HUES64 (cell line): ENCODE results near the gene PLA2G5.

Experiments used
- H3K27ac ChIP-seq: 2 replicates; pipeline ENCODE4 v1.7.0; 2013; ENCODE audit warnings: low read depth, low read length, inconsistent platforms
- H3K27me3 ChIP-seq: 2 replicates; pipeline ENCODE4 v1.6.1; 2013; ENCODE audit warnings: mild to moderate bottlenecking, low read length; ENCODE audit not compliant: insufficient read depth
- H3K36me3 ChIP-seq: 2 replicates; pipeline ENCODE4 v1.6.1; 2013; ENCODE audit warnings: mild to moderate bottlenecking, low read length; ENCODE audit not compliant: insufficient read depth
- H3K4me1 ChIP-seq: 2 replicates; pipeline ENCODE4 v1.6.1; 2013; ENCODE audit warnings: mild to moderate bottlenecking, low read length, moderate library complexity; ENCODE audit not compliant: insufficient read depth
- H3K4me3 ChIP-seq: 2 replicates; pipeline ENCODE4 v1.5.1; 2013; ENCODE audit warnings: mild to moderate bottlenecking, low read length, moderate library complexity
- H3K9ac ChIP-seq: 2 replicates; pipeline ENCODE4 v1.6.1; 2013; ENCODE audit warnings: mild to moderate bottlenecking, low read depth, low read length
- H3K9me3 ChIP-seq: 2 replicates; pipeline ENCODE4 v1.6.1; 2013; ENCODE audit warnings: low read depth, low read length; ENCODE audit not compliant: insufficient read depth
- WGBS: fragments of 150-250, 120-280 bp; methylation state at CpG from one replicate; pipeline ENCODE4 v1.1.7; 2013; ENCODE audit warnings: missing lambda C conversion rate; 5-methylcytosine and 5-hydroxymethylcytosine counted together

PLA2G5 gene

GRCh38 chr1:20108366-20109123 lies 38.6 kb downstream of the PLA2G5 start:
- H3K27me3 ChIP-seq = no peaks in the 10 kb centered on the region
- WGBS = 79% methylated on average over 5 of the region's 5 CpGs
- H3K4me1 ChIP-seq = no peaks in the 10 kb centered on the region
- H3K27ac ChIP-seq = no peak overlapping the region
- H3K36me3 ChIP-seq = no peaks in the 10 kb centered on the region
- H3K4me3 ChIP-seq = no peak overlapping the region
- no peaks in the 10 kb centered on the region for H3K9me3 ChIP-seq
- H3K9ac ChIP-seq = no peak overlapping the region

GRCh38 chr1:20109223-20109856 lies 39.3 kb downstream of the PLA2G5 start:
- H3K27me3 ChIP-seq = no peaks in the 10 kb centered on the region
- no peaks in the 10 kb centered on the region for H3K9me3 ChIP-seq
- 98% methylated on average over 4 of the region's 4 CpGs for WGBS
- H3K27ac ChIP-seq = no peak overlapping the region
- no peaks in the 10 kb centered on the region for H3K36me3 ChIP-seq
- H3K9ac ChIP-seq = no peak overlapping the region
- no peak overlapping the region for H3K4me3 ChIP-seq
- peaks cover 4% of the 10 kb centered on the region for H3K4me1 ChIP-seq

- Histone ChIP-seq H3K4me3 (no peak overlapping the region), H3K27ac (no peak overlapping the region), H3K9ac (no peak overlapping the region), H3K36me3 (no peaks in the 10 kb centered on the region), H3K9me3 (no peaks in the 10 kb centered on the region), H3K4me1 (peaks cover 7% of the 10 kb centered on the region), H3K27me3 (no peaks in the 10 kb centered on the region)
- 90% methylated on average over 12 of the region's 12 CpGs for WGBS
Measured at GRCh38 chr1:20110679-20111078, 40.7 kb downstream of the PLA2G5 start.

- no peak overlapping the region for H3K27ac ChIP-seq
- H3K9me3 ChIP-seq = no peaks in the 10 kb centered on the region
- H3K9ac ChIP-seq = no peak overlapping the region
- peaks cover 7% of the 10 kb centered on the region for H3K4me1 ChIP-seq
- H3K36me3 ChIP-seq = no peaks in the 10 kb centered on the region
- H3K27me3 ChIP-seq = no peaks in the 10 kb centered on the region
- WGBS = 95% methylated on average over 5 of the region's 5 CpGs
- H3K4me3 ChIP-seq = no peak overlapping the region
Measured at GRCh38 chr1:20111452-20111851, 41.5 kb downstream of the PLA2G5 start.

GRCh38 chr1:20112279-20113000 lies 42.4 kb downstream of the PLA2G5 start:
- H3K36me3 ChIP-seq = no peaks in the 10 kb centered on the region
- no peak overlapping the region for H3K9ac ChIP-seq
- WGBS = 93% methylated on average over 3 of the region's 3 CpGs

GRCh38 chr1:20114021-20114648 lies 44.1 kb downstream of the PLA2G5 start:
- 75% methylated on average over 15 of the region's 15 CpGs for WGBS
- no peaks in the 10 kb centered on the region for H3K27me3 ChIP-seq
- no peak overlapping the region for H3K9ac ChIP-seq
- peaks cover 7% of the 10 kb centered on the region for H3K4me1 ChIP-seq
- H3K4me3 ChIP-seq = no peak overlapping the region
- no peaks in the 10 kb centered on the region for H3K9me3 ChIP-seq
- H3K36me3 ChIP-seq = no peaks in the 10 kb centered on the region
- no peak overlapping the region for H3K27ac ChIP-seq

More at GRCh38 chr1:20112279-20113000, 42.4 kb downstream of the PLA2G5 start:
- Histone ChIP-seq H3K4me1 (peaks cover 7% of the 10 kb centered on the region), H3K4me3 (no peak overlapping the region), H3K9me3 (no peaks in the 10 kb centered on the region), H3K27me3 (no peaks in the 10 kb centered on the region), H3K27ac (no peak overlapping the region)

- H3K9me3 ChIP-seq = no peaks in the 10 kb centered on the region
- WGBS = 85% methylated on average over 4 of the region's 4 CpGs
Measured at GRCh38 chr1:20115479-20115878, 45.5 kb downstream of the PLA2G5 start.

GRCh38 chr1:20115916-20116315 lies 45.9 kb downstream of the PLA2G5 start:
- no peaks in the 10 kb centered on the region for H3K36me3 ChIP-seq
- no peak overlapping the region for H3K4me3 ChIP-seq
- H3K4me1 ChIP-seq = peaks cover 7% of the 10 kb centered on the region
- H3K9ac ChIP-seq = no peak overlapping the region
- no peaks in the 10 kb centered on the region for H3K27me3 ChIP-seq
- 90% methylated on average over 7 of the region's 7 CpGs for WGBS
- no peak overlapping the region for H3K27ac ChIP-seq
- H3K9me3 ChIP-seq = no peaks in the 10 kb centered on the region

More at GRCh38 chr1:20115479-20115878, 45.5 kb downstream of the PLA2G5 start:
- H3K27ac ChIP-seq = no peak overlapping the region
- no peaks in the 10 kb centered on the region for H3K36me3 ChIP-seq
- no peaks in the 10 kb centered on the region for H3K27me3 ChIP-seq
- H3K9ac ChIP-seq = no peak overlapping the region
- H3K4me3 ChIP-seq = no peak overlapping the region
- peaks cover 7% of the 10 kb centered on the region for H3K4me1 ChIP-seq

GRCh38 chr1:20117236-20117635 lies 47.2 kb downstream of the PLA2G5 start:
- Histone ChIP-seq H3K36me3 (no peaks in the 10 kb centered on the region), H3K4me1 (peaks cover 7% of the 10 kb centered on the region), H3K27me3 (no peaks in the 10 kb centered on the region), H3K9ac (no peak overlapping the region), H3K27ac (no peak overlapping the region), H3K9me3 (no peaks in the 10 kb centered on the region), H3K4me3 (no peak overlapping the region)

GRCh38 chr1:20119347-20119746 lies 49.4 kb downstream of the PLA2G5 start, which contains the start of gene PLA2G2D:
Gene PLA2G2D, minus strand, starts transcription at chr1:20119536. Its CDS starts 38 bp downstream, at chr1:20119498.
- peaks cover 3% of the 10 kb centered on the region for H3K4me1 ChIP-seq
- H3K36me3 ChIP-seq = no peaks in the 10 kb centered on the region
- no peaks in the 10 kb centered on the region for H3K27me3 ChIP-seq
- H3K27ac ChIP-seq = no peak within 1 kb of the TSS
- 100% methylated on average over 2 of the region's 2 CpGs for WGBS
- H3K9me3 ChIP-seq = no peaks in the 10 kb centered on the region
- no peak within 1 kb of the TSS for H3K9ac ChIP-seq
- no peak within 1 kb of the TSS for H3K4me3 ChIP-seq

- 94% methylated on average over 4 of the region's 4 CpGs for WGBS
- no peak overlapping the region for H3K27ac ChIP-seq
Measured at GRCh38 chr1:20120796-20121195, 50.8 kb downstream of the PLA2G5 start.

More at GRCh38 chr1:20120796-20121195, 50.8 kb downstream of the PLA2G5 start:
- Histone ChIP-seq H3K9me3 (no peaks in the 10 kb centered on the region), H3K4me3 (no peak overlapping the region), H3K9ac (no peak overlapping the region), H3K27me3 (no peaks in the 10 kb centered on the region), H3K4me1 (no peaks in the 10 kb centered on the region), H3K36me3 (no peaks in the 10 kb centered on the region)
